Glomerular visceral epithelial cell (primary cell): Measurements from ENCODE around the gene POLR1B.
"Not testable (repeated sequence)": the region's sequence is repeated elsewhere in the genome, so short reads cannot be mapped to it uniquely, and the experiment has no call there.

Experiments
- DNase-seq: peaks from one replicate; pipeline ENCODE4 v3.0.0-alpha.2; 2016; ENCODE audit errors: extremely low spot score

Gene POLR1B

DNA sequence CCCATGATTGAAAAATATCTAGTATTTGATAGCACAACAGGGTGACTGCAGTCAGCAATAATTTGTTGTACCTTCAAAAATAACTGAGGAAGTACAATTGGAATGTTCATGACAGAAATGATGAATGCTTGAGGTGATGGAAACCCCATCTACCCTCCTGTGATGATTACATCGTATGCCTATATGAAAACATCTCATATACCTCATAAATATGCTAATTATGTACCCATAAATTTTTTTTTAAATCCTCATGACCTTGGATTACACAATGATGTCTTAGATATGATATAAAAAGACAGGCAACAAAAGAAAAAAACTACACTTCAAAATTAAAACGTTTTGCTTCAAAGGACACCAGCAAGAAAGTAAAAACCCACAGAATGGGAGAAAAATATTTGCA, 1.4 kb upstream of the POLR1B start:
- DNase-seq: no peak

DNA sequence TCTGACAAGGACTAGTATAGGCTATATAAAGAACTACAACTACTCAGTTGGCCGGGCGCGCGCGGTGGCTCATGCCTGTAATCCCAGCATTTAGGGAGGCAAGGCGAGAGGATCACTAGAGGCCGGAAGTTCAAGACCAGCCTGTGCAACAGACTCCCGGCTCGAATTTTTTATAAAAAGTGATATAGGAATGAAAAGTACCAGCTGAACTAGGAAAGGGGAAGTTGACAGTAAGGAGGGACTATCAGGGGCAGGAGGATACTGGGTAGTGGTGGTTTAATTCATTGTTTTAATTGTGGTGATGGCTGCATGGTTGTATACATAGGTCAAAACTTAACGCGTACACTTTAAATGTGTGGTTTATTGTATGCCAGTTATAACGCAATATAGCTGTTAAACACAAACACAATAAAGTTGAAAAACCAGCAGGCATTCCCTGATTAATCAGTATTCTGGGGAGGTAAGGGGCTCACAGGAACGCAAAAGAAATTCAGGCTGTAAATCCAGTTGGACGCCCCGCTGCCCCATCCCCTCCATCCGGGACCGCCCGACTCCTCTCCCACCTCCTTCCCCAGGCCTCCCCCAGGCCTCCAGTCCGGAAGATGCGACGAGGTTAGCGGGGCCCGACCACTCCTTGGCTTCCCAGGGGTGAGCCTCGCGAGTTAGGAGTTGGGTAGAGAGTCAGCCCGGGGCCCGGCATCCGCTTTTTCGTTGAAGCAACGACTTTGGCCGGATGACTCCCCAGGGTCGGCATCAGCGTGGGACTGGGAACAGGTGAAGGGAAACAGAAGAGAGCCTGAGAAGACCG, 746 bp upstream of the POLR1B start:
- DNase-seq: peak; percentile 71

DNA sequence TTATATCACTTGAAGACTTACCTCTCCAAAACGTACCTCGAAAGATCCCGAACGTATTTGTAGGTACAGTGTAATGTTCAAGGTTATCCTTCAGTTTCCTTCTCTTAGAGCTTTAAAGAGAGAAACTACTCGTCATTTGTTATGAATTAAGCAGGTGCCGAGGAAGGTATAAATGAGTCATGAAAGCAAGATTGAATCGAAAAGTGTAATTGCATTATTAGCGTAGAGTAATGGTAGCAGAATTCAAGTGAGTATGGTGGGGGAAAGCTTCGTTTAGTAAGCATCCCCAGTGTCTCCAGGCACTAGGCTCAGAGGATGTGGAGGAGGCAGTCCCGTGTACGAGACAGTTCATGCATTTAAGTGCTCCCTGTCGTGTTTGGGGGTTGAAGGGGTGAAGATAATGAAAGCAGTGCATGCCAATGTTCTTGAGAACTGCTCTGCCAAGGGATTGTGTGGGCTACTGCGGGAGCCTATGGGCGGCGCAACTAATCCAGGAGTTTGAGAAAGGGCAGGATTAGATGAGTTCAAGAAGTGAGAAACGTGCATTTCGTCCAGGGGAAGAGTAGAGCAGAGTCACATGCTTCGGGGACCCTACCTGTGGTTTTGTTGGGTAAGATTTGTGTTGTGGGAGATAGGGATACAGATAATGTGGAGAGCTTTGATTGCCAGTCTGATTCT, 858 bp downstream of the POLR1B start:
- DNase-seq: peak; percentile 33

DNA sequence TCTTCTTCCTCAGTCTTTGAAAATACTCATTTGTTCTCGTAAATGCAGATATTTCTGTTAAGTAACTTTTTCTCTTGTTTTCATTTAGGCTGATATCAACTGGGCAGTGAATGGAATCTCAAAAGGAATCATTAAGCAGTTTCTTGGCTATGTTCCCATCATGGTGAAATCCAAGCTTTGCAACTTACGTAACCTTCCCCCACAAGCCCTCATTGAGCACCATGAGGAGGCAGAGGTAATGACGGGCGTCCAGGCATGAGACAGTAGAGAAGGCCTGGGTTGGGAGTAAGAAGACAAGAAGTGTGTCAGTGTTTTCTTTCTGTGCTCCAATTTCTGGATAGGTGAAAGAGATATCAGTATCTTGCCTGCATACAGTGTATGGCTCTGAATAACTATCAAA, 5.1 kb downstream of the POLR1B start:
- DNase-seq: peak; percentile 83

DNA sequence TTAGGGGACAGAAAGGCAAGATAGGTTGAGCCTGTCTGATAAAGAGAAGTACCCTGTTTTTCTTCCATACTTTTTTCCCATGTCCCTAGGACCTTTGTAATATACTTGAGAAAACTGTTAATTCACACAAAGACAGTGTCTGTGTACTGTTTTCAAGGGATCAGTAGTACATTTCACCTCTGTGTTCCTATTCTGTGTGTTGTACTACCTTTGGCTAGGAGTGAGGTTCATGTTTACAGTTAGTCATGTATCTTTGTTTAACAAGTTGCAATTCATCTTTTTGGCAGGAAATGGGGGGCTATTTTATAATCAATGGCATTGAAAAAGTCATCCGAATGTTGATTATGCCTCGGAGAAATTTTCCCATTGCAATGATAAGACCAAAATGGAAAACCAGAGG, 6.7 kb downstream of the POLR1B start:
- DNase-seq: no peak

DNA sequence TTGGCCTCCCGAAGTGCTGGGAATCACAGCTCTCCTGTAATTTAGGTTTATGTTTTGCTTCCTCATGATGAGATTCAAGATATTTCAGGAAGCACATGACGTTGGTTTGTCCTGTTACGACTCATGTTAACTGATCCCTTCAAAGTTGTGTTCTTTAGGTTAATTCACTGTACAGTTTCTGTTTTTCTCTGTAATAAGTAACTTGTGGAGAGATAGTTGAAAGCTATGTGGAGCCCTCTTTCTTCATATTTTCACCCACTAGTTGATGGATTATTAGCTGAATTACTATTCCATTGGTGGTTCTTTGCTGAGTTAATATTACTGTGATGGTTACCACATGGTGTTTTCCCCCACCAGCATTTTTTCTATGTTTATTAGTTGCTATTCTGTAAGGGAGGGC, 23.8 kb downstream of the POLR1B start:
- DNase-seq: peak; percentile 38

DNA sequence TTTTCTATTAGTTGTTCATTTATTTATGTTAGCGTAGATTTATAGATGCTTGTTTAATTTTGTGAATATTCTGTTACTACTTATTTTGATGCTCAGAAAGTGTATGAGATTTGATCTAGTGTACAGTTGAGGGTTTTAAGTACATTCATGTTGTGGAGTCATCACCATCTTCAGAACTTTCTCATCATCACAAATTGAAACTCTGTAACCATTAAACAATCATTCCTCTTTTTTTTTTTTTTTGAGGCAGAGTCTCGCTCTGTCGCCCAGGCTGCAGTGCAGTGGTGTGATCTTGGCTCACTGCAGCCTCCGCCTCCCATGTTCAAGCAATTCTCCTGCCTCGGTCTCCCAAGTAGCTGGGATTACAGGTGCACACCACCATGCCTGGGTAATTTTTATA, 24.2 kb downstream of the POLR1B start:
- DNase-seq: not testable (repeated sequence)

DNA sequence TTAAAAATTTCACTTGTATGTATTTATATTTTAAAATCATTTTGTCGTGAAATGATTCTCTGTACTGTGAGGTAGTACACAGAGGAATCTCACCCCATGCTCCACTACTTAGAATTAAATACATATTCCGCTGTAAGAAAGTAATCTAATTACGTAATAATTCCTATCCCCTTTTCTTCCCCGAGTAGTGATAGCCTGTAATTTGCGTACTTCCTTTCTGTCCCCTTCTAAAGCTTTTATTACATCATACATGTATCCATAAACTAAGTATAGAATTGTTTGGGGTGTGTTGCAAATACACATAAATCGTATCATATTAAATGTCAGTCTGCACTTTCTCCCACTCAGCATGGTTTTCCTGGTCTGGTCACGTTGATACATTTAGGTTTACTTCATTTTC, 29.7 kb downstream of the POLR1B start:
- no peak for DNase-seq

DNA sequence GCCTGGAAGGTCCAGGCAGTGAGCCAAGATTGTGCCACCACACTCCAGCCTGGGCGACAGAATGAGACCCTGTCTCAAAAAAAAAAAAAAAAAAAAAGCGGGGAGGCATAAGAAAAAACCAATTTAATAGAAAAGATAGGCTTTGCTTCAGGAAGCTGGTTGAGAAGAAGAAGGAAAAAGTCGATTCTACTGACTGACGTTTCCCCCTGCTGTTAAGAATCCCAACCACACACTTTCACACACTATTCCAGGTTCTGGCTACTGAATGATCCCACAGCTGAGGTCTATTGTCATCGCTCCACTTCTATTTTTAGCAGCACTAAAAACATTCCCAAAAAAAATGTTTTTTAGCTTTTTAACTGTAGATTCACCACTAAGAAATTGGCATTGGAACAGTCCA, 35.5 kb downstream of the POLR1B start:
- DNase-seq: peak; percentile 38

DNA sequence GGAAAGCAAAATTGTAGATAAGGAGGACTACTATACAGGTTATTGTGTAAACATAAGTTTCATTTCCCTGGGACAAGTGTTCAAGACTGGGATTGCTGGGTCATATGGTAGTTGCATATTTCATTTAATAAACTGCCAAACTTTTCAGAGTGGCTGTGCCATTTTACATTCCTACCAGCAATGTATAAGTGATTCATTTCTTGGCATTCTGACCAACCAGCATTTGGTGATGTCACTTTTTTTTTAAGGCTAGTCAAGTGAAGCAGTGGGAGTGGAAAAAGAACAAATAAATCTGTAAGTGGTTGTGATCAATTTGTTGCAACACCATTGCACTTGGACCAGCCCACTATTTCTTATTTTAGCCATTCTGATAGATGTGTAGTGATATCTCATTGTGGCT, 37.0 kb downstream of the POLR1B start:
- DNase-seq: peak; percentile 81

DNA sequence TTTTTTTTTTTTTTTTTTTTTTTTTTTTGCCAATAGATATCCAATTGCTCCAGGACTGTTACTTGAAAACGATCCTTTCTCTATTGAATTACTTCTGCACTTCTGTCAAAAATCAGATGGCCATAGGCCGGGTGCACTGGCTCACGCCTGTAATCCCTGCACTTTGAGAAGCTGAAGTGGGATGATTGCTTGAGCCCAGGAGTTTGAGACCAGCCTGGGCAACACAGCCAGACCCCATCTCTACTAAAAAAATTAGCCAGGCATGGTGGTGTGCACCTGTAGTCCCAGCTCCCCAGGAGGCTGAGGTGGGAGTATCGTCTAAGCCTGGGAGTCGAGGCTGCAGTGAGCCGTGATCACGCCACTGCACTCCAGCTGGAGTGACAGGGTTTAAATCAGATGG, 37.8 kb downstream of the POLR1B start:
- no peak for DNase-seq

DNA sequence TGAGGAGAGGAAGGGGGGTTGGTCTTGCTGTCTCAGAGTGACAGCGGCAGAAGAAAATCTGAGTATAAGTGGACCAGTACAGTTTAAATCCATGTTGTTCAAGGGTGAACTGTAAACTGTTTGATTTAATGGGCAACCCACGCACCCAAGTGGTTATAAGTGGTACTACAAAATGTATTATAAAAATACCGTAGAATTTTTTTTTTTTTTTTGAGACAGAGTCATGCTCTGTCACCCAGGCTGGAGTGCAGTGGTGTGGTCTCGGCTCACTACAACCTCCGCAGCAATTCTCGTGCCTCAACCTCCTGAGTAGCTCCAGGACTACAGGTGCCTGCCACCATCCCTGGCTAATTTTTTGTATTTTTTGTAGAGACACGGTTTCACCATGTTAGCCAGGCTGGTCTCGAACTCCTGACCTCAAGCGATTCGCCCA, 40.1 kb downstream of the POLR1B start:
- peak; percentile 79 for DNase-seq

DNA sequence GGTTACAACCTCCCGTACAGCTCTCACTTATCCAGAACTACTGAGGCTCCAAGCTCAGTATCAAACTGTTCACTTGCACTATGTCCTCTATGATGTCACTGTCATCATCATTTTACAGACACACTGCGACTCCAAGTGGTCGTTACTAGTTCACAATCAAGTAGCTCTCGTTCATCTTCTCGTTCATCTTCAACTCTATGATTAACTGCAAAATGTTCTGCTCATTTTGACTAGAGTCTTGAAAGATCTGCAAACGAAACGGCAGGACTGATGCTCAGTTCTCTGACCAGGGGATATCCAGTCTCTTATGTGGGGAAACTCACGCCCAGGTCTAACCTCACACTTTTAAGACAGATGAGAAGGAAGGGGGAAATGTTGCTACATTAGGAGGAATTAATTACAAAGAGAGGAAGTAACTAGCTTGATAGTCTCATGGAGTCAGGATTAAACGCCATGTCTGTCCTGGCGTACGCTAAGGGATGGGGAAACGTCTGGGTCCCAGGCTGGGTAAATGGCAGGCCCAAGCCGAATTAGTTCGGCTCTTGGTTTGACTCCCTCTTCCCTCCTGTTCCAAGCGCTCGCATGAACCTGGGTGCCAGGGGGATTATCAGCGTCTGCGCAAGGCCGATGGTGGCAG, 41.4 kb downstream of the POLR1B start:
- no peak for DNase-seq

DNA sequence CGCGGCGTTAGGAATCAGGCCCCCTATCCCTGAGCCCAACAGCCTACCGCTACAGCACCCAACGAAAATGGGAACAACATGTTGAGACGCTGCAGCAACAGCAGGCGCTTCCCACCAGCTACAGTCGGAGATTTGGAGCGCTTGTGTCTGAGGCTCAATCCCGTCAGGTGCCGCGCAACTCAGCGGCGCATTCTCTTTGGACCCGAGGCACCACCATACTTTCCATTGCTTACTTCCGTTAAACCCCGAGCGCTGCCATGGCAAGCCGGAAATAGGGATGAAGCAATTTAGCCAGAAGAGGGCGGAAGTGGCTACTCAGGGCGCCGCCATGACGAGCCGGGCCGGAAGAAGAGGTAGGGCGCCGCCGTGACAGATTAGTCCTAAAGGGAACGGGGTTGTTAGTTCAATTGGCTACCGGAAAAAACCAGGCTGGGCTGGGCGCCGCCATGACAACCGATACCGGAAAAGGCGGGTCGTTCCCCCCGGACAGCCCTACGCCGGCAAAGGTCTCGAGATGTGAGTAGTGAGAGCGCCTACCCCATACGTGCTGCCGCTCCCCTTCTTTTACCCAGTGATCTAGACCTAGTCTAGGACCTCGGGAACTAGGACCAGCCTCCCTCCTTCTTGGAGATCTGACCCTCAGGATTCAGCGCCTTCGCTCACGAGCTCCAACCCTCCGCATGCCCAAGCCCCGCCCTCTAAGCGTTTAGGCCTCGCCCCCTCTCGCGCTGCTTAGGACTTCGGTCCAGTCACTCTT, 42.0 kb downstream of the POLR1B start, which contains the start of gene CHCHD5:
TSS of gene CHCHD5 (plus strand) at position 476 of the 757 bp plus-strand sequence. CDS start at position 515, 39 bp downstream.
- DNase-seq: peak; percentile 98

DNA sequence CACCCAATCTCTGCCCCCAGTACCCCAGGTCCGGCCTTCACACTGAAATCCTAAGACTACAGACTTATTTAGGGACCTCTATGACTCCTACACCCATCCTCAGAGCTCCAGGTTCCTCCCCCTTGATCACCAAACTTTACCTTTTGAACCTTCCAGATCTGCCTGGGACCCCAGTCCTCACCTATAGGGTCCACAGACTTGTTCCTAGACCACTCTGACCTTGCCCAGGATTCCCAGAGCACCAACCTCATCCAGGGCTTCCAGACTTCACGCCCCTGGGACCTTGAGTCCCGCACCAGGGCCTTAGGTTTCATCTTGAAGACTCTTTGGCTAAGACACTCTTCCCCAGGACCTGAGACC, 42.6 kb downstream of the POLR1B start:
- no peak for DNase-seq

DNA sequence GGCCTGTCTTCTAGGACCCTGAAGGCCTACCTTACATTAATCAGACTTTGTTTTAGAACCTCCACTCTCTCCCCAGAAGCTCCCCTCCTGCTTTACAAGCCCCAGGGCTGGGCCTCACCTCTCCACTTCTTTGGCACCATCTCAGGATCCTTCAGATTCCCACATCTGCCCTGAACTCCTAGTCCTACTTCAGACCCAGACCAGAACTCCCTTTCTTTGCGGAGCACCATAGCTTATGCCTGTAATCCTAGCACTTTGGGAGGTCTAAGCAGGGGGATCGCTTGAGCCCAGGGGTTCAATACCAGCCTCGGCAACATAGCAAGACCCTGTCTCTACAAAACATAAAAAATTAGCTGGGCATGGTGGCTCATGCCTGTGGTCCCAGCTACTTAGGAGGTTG, 43.1 kb downstream of the POLR1B start:
- no peak for DNase-seq

DNA sequence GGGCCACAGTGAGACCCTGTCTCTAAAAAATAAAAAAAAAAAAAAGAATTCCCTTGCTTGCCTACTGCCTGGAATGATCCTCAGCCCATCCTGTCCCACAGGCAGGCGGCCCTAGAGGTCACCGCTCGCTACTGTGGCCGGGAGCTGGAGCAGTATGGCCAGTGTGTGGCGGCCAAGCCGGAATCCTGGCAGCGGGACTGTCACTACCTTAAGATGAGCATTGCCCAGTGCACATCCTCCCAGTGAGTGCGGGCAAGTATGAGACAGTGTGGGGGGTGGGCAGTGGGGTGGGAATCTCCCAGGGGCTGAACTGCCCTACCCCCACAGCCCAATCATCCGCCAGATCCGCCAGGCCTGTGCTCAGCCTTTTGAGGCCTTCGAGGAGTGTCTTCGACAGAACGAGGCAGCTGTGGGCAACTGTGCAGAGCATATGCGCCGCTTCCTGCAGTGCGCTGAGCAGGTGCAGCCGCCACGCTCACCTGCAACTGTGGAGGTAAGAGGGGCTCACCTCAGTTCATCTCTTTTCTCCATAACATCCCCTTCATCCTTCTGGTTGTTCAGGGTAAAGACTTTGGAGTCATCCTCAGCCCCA, 43.7 kb downstream of the POLR1B start:
- no peak for DNase-seq

DNA sequence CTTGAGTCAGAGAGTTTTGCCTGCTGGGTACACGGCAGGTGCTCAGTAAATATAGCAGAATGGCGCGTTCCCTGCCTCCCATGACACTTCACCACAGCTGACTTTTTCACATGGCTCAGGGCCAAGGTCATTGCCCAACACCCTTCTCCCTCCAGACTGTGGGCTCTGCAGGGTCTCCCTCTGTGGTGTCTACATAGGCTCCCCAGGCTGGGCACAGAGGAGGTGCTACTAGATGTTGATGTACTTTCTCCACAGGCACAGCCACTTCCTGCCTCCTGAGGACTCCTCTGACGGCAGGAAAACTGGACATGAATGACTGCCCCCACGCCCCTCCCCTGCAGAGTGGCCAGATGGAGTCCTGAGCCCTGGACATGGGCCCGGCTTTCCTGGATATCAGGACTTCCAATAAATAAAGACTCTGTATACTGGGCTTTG, 46.4 kb downstream of the POLR1B start:
- DNase-seq: no peak

DNA sequence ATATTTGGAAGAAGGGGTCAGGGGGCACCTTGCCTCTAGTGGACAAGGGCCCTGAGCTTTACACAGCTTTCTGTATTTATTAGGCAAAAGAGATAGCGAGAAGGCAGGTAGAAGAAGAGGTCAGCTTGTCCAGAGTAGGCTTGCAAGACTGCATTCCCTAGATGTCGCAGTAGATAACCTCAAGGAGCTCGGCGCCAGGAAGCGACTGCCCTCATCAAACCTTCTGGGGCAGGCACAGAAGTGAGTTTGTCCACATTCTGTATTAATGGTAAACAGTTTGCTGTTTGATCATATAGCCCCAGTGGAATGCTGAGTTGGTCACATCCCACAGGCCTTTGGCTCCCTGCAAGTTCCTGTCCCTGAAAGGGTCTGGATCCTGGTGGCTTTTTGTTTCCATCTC, 49.1 kb downstream of the POLR1B start:
- DNase-seq: no peak

DNA sequence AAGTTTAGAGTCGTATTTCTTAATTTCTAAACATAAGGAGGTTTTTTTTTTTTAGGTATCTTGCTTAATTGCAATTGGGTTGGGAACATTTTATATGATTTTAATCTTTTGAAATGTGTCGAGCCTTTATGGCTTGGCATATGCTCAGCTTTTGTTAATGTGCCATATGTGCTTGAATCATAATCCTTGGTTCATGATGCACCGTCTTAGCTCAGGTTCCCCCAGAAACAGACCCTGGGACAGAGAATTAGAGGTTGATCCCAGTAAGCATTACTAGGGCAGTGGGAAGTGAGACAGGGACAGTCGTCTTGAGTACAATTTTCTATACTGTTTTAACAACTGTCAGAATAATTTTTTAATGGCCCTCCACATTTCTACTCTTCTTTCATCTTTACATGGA, 51.5 kb downstream of the POLR1B start:
- no peak for DNase-seq

DNA sequence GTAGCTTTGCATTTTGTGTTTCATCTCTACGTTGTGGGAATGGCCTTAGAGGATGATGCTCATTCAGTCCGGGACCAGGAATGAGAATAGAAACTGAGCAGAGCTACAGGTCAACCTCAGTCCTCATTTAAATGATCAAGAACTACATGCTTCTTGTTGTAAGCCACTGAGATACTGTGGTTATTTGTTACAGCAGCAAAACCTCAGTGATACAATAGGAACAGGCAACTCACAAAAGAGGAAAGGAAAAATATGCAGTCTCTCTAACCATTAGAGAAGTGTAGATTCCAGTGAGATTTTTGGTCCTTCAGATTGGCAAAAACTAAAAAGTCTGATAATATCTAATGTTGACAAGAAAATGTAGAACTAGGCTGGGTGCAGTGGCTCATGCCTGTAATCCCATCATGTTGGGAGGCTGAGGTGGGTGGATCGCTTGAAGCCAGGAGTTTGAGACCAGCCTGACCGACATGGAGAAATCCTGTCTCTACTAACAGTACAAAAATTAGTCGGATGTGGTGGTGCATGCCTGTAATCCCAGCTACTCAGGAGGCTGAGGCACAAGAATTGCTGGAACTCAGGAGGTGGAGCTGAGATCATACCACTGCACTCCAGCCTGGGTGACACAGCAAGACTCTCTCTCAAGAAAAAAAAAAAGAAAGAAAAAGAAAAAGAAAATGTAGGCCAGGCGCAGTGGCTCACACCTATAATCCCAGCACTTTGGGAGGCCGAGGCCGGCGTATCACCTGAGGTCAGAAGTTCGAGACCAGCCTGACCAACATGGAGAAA, 55.5 kb downstream of the POLR1B start:
- no peak for DNase-seq
